Measurements from ENCODE around the gene PRPS2. TPM values are rescaled to one million over a fixed set of nuclear protein-coding genes. Genes with fewer than 3 reads are reported as not detected.

The PRPS2 gene
- total and polyA plus RNA-seq, 2 of the 13 experiments (the other 11 are each of a cell fraction or from before 2014, with no cell fraction given): 10.6 to 24.4 TPM

DNA sequence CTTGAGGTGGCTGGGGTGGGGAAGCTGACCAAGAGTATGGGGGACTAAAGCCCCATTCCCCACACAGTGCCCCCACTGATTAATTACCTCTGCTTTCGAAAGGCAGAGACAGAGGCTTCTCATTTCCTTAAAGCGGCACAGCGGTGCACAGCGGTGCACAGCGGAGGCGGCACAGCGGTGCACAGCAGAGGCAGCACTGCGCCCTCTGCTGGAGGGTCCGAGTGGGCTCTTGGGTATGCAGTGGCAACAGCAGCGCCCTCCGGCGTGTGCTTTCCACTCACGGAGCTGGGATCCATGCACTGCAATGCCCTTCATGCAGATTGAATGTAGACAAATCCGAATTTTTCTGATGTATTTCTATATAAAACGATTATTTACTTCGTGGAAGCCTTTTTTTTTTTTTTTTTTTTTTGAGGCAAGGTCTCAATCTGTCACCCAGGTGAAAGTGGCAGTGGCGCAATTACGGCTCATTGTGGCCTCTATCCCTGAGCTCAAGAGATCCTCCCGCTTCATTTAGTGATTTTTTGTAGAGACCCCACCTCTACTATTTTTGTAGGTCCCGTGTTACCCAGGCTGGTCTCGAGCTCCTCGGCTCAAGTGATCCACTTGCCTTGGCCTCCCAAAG is 19.7 kb upstream of the PRPS2 start:
- no peak for TF ChIP-seq ZKSCAN5 (CRISPR knock-in tag; IDR thresholded peaks at IDR 0.05)
- no peak for TF ChIP-seq MATR3 (CRISPR knock-in tag; IDR thresholded peaks at IDR 0.05)
- TF ChIP-seq, protein P1, sequence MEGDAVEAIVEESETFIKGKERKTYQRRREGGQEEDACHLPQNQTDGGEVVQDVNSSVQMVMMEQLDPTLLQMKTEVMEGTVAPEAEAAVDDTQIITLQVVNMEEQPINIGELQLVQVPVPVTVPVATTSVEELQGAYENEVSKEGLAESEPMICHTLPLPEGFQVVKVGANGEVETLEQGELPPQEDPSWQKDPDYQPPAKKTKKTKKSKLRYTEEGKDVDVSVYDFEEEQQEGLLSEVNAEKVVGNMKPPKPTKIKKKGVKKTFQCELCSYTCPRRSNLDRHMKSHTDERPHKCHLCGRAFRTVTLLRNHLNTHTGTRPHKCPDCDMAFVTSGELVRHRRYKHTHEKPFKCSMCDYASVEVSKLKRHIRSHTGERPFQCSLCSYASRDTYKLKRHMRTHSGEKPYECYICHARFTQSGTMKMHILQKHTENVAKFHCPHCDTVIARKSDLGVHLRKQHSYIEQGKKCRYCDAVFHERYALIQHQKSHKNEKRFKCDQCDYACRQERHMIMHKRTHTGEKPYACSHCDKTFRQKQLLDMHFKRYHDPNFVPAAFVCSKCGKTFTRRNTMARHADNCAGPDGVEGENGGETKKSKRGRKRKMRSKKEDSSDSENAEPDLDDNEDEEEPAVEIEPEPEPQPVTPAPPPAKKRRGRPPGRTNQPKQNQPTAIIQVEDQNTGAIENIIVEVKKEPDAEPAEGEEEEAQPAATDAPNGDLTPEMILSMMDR (CRISPR knock-in tag; IDR thresholded peaks at IDR 0.05): peak; percentile 43
- no peak for TF ChIP-seq GFI1 (CRISPR knock-in tag; IDR thresholded peaks at IDR 0.05; ENCODE audit: borderline replicate concordance)
- TF ChIP-seq, protein P2, sequence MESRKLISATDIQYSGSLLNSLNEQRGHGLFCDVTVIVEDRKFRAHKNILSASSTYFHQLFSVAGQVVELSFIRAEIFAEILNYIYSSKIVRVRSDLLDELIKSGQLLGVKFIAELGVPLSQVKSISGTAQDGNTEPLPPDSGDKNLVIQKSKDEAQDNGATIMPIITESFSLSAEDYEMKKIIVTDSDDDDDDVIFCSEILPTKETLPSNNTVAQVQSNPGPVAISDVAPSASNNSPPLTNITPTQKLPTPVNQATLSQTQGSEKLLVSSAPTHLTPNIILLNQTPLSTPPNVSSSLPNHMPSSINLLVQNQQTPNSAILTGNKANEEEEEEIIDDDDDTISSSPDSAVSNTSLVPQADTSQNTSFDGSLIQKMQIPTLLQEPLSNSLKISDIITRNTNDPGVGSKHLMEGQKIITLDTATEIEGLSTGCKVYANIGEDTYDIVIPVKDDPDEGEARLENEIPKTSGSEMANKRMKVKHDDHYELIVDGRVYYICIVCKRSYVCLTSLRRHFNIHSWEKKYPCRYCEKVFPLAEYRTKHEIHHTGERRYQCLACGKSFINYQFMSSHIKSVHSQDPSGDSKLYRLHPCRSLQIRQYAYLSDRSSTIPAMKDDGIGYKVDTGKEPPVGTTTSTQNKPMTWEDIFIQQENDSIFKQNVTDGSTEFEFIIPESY (CRISPR knock-in tag; IDR thresholded peaks at IDR 0.05): peak; percentile 94
- no peak for TF ChIP-seq ZNF589 (CRISPR knock-in tag; conservative IDR thresholded peaks at IDR 0.05)
- TF ChIP-seq ZNF660 (CRISPR knock-in tag; IDR thresholded peaks at IDR 0.05; ENCODE audit: borderline replicate concordance, low read depth): no peak
- TF ChIP-seq XRCC5 (optimal IDR thresholded peaks at IDR 0.05; ENCODE audit: low read length): peak; percentile 49
- peak; percentile 95 for TF ChIP-seq ZNF768 (CRISPR knock-in tag; IDR thresholded peaks at IDR 0.05)
- no peak for TF ChIP-seq HCFC1 (IDR thresholded peaks at IDR 0.05; ENCODE audit: low read depth, low read length)
- TF ChIP-seq CEBPG (CRISPR knock-in tag; IDR thresholded peaks at IDR 0.05): no peak
- TF ChIP-seq MIER2 (CRISPR knock-in tag; IDR thresholded peaks at IDR 0.05): no peak
- TF ChIP-seq ZNF260 (CRISPR knock-in tag; IDR thresholded peaks at IDR 0.05; ENCODE audit: borderline replicate concordance, low read depth): no peak
- Histone ChIP-seq H3K4me1 (ENCODE audit: insufficient read depth, low read length) (no peaks in the 10 kb centered on the region), H3K27ac (ENCODE audit: extremely low read length, insufficient read depth, low read length) (no peak overlapping the region), H3K36me3 (replicated peaks in 1 of 2; ENCODE audit: control insufficient read depth in 1 of 2, insufficient read depth in 2 of 2, low read length in 2 of 2) (no peaks in the 10 kb centered on the region), H2AFZ (ENCODE audit: low read length) (no peak overlapping the region), H3K27me3 (ENCODE audit: control insufficient read depth in 1 of 2, insufficient read depth in 2 of 2, low read length in 2 of 2) (no peaks in the 10 kb centered on the region), H4K20me1 (ENCODE audit: insufficient read depth, low read length) (no peaks in the 10 kb centered on the region), H3K9me3 (ENCODE audit: low read length) (no peaks in the 10 kb centered on the region), H3K9ac (ENCODE audit: insufficient read depth, low read depth, low read length) (no peak overlapping the region), H3K4me3 (replicated peaks in 1 of 3; ENCODE audit: insufficient read depth in 1 of 3, low read depth in 2 of 3, low read length in 3 of 3) (no peak overlapping the region), H3K79me2 (ENCODE audit: insufficient read depth, low read length) (no peaks in the 10 kb centered on the region), H3K4me2 (ENCODE audit: low read depth, low read length) (no peak overlapping the region)
- no TSS peak for BruUV-seq (replicated peaks)
- FAIRE-seq (no peak), ATAC-seq (peak; percentile 82), DNase-seq (ENCODE audit: low spot score) (no peak)
- CTCF ChIA-PET (ENCODE audit: low intra/inter-chr PET ratio, low total read pairs): no interaction called here
- 69% methylated on average over 15 of the region's 22 CpGs for WGBS (ENCODE audit: low lambda C conversion rate)
- POLR2A ChIA-PET: no interaction called here
- intact Hi-C loops (cut with micrococcal nuclease; ENCODE audit: unreplicated experiment): no loop called here
- in situ Hi-C loops (cut with HindIII; ENCODE audit: extremely low pct_ligation_motif_present, low pct_unique_long_range_greater_than_20kb): no loop called here

All from HepG2 (cell line).